Stimulated activated naive B cell treated with anti-CD40 and anti-IgM and Interleukin-4, amounts not matched to agents 10 μg/mL and 1 μg/mL and 100 μg/mL, for 72 hours (primary cell): ENCODE data around the gene KCNQ2.
A peak's percentile ranks its signal among the peaks of the same experiment; 100 is the strongest.

ENCODE experiments used
- ATAC-seq, 2 donors: fragments of 150-1000 bp; cut with Tn5 transposase; replicated peaks; 2 replicates each; pipeline ENCODE4 v1.10.0; 2021; ENCODE audit warnings: moderate library complexity in 1 of 2
- DNase-seq: peaks from one replicate; pipeline ENCODE4 v3.0.0; 2021
- H3K27ac Mint-ChIP-seq: one replicate; pipeline ENCODE4 v1.8.0; 2022; ENCODE audit warnings: mild to moderate bottlenecking, mixed read lengths
- H3K27me3 Mint-ChIP-seq, 2 donors: one replicate each; pipeline ENCODE4 v1.8.0; 2022; ENCODE audit warnings: mixed read lengths in 2 of 2
- H3K36me3 Mint-ChIP-seq, 2 donors: one replicate each; pipeline ENCODE4 v1.8.0; 2022; ENCODE audit warnings: mixed read lengths in 2 of 2, mild to moderate bottlenecking in 1 of 2
- H3K4me1 Mint-ChIP-seq, 2 donors: one replicate each; pipeline ENCODE4 v1.8.0; 2022; ENCODE audit warnings: mixed read lengths in 2 of 2, mild to moderate bottlenecking in 1 of 2
- H3K4me3 Mint-ChIP-seq, 2 donors: one replicate each; pipeline ENCODE4 v1.8.0; 2022; ENCODE audit warnings: mild to moderate bottlenecking in 2 of 2, mixed read lengths in 2 of 2, moderate library complexity in 1 of 2
- H3K9me3 Mint-ChIP-seq, 2 donors: one replicate each; pipeline ENCODE4 v1.8.0; 2022; ENCODE audit warnings: mixed read lengths in 2 of 2, mild to moderate bottlenecking in 1 of 2

Gene KCNQ2

DNA sequence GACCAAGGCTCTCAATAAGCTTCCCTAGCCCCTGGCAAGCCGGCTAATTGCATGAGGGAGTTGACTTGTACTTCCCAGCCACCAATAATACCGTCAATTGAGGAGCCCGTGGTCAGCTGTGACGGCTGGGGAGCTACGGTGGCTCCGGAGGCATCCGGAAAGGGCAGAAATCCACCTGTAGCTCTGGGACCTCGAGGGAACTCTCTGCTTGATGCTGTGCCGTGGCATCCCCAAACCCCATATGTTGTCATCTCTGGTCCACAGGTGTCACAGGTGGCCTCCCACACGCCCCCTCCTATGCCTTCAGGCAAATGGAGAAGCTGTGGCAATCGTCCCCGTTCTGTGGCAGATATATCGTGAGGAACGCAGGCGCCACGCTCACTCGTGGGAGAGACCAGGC, 5.5 kb upstream of the KCNQ2 start:
- ATAC-seq (no peak), DNase-seq (no peak)
- Mint-ChIP-seq H3K36me3 (no peaks in the 10 kb centered on the region), H3K27me3 (peaks cover 74 to 88% of the 10 kb centered on the region in 2 donors), H3K27ac (no peak overlapping the region), H3K4me3 (no peak overlapping the region), H3K9me3 (no peaks in the 10 kb centered on the region), H3K4me1 (peaks cover 15 to 17% of the 10 kb centered on the region in 2 donors)

DNA sequence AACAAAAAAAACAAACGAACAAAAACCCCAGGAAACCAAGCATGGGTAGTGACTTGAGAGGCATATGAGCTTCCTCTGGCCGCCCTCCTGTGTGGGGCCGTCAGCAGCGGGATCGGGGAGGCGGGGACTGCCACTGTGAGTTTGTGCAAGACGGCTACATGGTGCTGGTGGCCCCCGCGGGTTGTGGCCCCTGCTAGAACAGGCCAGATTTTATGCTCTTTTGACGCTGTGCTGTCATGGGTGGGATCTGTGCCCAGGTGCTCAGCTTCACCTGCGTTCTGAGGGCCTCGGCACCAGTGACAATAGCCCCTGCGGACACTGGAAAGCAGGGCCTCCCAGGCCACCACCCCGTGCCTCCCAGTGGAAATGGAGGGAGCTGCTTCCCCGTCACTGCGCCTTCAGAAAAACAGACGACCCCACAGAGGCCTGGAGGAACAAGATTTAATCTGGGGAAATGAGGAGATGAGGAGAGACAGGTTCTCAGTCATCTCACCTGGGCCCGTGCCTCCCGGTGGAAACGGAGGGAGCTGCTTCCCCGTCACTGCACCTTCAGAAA, 4.7 kb upstream of the KCNQ2 start:
- peaks cover 66 to 81% of the 10 kb centered on the region in 2 donors for H3K27me3 Mint-ChIP-seq
- peaks cover 12 to 17% of the 10 kb centered on the region in 2 donors for H3K4me1 Mint-ChIP-seq
- ATAC-seq, result no peak
- no peak for DNase-seq
- H3K36me3 Mint-ChIP-seq, result no peaks in the 10 kb centered on the region
- no peaks in the 10 kb centered on the region for H3K9me3 Mint-ChIP-seq
- no peak overlapping the region for H3K27ac Mint-ChIP-seq
- H3K4me3 Mint-ChIP-seq, result no peak overlapping the region

DNA sequence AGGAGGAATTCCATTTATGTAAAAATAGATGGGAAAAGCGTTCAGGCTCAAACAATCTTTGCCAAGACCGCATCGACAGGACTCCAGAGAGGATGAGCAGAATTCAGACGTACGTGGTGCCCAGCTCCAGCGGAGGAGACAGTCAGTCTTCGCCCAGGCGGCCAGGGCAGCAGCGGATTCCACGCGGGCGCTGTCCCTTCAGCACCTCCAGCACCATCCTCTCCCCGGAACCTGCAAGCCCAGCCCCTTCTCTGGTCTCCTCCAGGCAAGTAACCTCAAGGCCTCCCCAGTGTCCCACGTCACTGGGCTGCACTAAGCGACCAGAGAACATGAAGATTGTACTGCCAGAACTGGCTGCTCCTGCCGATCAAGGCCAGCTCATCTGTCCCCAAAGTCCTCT, 2.8 kb upstream of the KCNQ2 start:
- no peak overlapping the region for H3K4me3 Mint-ChIP-seq
- DNase-seq (no peak), ATAC-seq (peak; percentile 28 to 55)
- peaks cover 15 to 17% of the 10 kb centered on the region in 2 donors for H3K4me1 Mint-ChIP-seq
- H3K27me3 Mint-ChIP-seq, result peaks cover 68 to 82% of the 10 kb centered on the region in 2 donors
- no peaks in the 10 kb centered on the region for H3K9me3 Mint-ChIP-seq
- no peaks in the 10 kb centered on the region for H3K36me3 Mint-ChIP-seq
- peak overlapping the region; percentile 62 for H3K27ac Mint-ChIP-seq

DNA sequence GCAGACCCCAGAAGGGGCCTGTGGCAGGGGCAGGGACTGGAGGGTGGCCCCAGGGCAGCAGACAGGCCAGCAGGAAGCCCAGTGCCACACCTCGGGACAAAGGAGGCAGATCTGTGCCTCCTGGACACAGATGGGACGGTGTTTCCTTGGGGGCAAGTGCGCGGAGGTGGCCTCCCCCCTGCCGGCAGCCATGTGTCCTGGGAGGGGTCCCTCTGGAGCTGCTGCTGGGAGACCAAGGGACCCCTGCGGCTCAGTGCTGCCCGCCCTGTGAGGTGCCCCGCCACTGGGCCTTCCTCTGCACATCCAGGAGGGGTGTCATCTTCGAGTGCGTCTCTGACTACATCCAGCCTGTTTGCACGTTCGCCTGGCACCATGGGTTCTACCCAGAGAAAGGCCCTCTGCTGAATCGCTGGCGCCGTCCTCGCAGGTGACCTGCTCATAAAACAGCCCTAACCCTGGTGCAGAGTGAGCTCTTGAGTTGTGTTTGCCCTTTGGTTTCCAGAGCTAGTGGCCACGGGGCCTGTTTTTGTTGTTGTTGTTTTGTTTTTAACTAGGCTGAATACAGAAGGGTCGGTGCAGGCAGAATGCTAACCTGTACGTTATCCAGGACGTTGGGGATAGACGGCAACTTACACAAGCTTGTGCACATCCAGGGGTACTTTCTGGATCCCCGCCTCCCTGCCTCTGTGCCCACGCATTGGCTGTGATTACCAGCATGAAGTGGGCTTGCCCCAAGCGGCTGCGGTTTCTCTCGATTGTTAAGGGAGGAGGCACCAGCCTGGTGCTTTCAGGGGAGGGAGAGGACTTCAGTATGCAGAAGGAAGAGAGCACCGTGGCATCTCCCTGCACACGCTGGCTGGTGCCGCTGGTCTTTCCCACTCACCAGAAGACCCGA, 1.3 kb upstream of the KCNQ2 start:
- Mint-ChIP-seq H3K4me3 (peak overlapping the region in 1 of 2 donors; percentile 28), H3K9me3 (no peaks in the 10 kb centered on the region), H3K27ac (no peak overlapping the region), H3K36me3 (no peaks in the 10 kb centered on the region), H3K4me1 (peaks cover 15 to 17% of the 10 kb centered on the region in 2 donors), H3K27me3 (peaks cover 63 to 82% of the 10 kb centered on the region in 2 donors)
- peak; percentile 51 to 69 for ATAC-seq
- peak; percentile 21 for DNase-seq

DNA sequence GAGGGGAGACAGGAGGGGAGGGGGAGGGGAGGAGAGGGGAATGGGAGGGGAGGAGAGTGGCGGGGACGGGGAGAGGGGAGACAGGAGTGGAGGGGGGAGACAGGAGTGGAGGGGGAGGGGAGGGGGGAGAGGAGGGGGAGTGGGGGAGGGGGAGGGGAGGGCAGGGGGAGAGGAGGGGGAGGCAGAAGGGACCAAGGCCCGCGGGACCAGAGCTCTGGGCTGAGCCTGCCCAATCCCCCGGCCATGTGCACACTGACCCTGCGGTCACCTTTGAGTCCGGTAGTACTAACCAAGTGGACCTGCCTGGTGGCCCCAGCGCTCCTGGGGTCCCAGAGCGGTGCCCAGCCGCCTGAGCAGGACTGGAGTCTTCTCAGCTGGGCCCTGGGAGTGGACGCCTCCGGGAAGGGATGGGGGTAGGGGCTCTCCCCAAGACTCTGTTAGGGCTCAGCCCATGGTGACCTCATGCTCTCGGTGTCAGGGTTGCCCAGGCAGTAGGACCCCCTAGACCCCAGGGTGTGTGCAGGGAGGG, 471 bp upstream of the KCNQ2 start:
- peaks cover 15 to 17% of the 10 kb centered on the region in 2 donors for H3K4me1 Mint-ChIP-seq
- ATAC-seq, result no peak

DNA sequence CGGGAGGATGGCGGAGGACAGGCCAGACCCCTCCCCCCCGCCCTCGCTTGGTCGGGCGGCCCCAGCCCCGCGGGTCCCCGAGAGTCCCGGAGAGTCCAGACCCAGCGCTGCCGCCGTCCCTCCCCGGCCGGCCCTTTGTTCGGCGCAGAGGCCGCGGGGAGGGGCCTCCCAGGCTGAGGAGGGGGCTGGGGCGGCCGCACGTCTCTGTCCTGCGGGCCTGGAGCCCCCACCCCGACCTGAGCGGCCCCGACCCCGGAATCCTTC, 806 bp downstream of the KCNQ2 start:
- H3K27me3 Mint-ChIP-seq, result peaks cover 52 to 78% of the 10 kb centered on the region in 2 donors
- H3K36me3 Mint-ChIP-seq, result no peaks in the 10 kb centered on the region
- no peak overlapping the region for H3K4me3 Mint-ChIP-seq
- H3K27ac Mint-ChIP-seq, result no peak overlapping the region
- ATAC-seq, result no peak
- no peak for DNase-seq
- peaks cover 15 to 17% of the 10 kb centered on the region in 2 donors for H3K4me1 Mint-ChIP-seq
- no peaks in the 10 kb centered on the region for H3K9me3 Mint-ChIP-seq

More for the DNA sequence above, 471 bp upstream of the KCNQ2 start:
- Mint-ChIP-seq H3K36me3 (no peaks in the 10 kb centered on the region), H3K27ac (no peak overlapping the region), H3K27me3 (peaks cover 60 to 82% of the 10 kb centered on the region in 2 donors), H3K4me3 (no peak overlapping the region), H3K9me3 (no peaks in the 10 kb centered on the region)
- no peak for DNase-seq

DNA sequence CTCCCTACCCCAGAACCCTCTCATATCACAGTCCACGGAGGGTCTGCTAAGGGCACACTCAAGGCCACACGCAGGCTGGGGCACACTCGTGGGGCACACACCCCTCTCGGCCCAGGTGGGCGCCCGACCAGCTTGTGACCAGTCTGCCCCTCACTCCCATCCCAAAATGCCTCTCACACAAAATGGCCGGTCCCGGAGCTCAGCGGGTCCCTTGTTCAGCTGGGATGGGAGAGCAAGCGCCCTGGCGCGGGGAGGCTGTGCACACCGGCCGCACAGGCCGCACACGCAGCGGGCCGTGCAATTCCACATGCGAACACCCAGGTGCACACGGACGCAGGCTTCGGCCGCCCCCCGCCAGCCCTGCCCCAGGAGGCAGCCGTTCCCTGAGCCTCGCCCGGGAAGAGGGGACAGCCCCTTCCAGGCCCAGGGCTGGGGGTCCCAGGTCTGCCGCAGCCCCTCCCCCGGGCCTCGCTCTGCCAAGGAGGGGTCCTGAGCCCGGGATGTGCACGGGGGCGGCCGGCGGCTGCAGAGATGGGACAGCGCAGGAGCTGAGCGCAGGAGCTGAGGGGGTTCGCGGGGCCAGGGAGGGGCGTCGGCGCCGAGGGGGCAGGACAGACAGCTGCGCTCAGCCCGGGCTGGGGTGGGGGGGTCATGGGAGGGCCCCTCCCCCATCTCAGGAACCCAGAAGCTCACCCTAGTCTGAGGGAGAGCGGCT, 1.3 kb downstream of the KCNQ2 start:
- Mint-ChIP-seq H3K36me3 (no peaks in the 10 kb centered on the region), H3K4me3 (peak overlapping the region in 1 of 2 donors; percentile 37), H3K9me3 (no peaks in the 10 kb centered on the region), H3K27me3 (peaks cover 51 to 78% of the 10 kb centered on the region in 2 donors), H3K27ac (no peak overlapping the region), H3K4me1 (peaks cover 15 to 17% of the 10 kb centered on the region in 2 donors)
- ATAC-seq (no peak), DNase-seq (no peak)

DNA sequence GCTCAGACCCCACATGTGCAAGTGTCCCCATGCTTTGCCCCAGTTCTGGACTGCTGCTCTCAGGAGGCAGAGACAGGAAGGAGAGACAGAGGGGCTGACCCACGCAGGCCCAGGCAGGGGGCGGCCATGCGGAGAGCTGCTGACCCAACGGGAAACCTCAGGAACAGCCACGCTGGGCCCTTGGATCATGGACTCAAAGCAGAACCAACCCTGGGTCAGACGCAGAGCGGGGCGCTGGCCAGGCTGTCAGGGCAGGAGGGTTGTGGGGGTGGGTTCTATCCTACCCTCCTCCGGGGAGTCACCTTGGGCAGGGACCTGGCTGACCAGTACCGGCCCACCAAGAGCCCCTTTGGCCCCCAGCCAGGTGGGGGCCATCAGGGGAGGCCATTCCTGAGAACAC, 2.0 kb downstream of the KCNQ2 start:
- H3K4me3 Mint-ChIP-seq, result no peak overlapping the region
- no peaks in the 10 kb centered on the region for H3K36me3 Mint-ChIP-seq
- H3K27ac Mint-ChIP-seq, result no peak overlapping the region
- no peaks in the 10 kb centered on the region for H3K9me3 Mint-ChIP-seq
- no peak for DNase-seq
- H3K4me1 Mint-ChIP-seq, result peaks cover 15 to 17% of the 10 kb centered on the region in 2 donors
- peaks cover 45 to 78% of the 10 kb centered on the region in 2 donors for H3K27me3 Mint-ChIP-seq
- ATAC-seq, result no peak

DNA sequence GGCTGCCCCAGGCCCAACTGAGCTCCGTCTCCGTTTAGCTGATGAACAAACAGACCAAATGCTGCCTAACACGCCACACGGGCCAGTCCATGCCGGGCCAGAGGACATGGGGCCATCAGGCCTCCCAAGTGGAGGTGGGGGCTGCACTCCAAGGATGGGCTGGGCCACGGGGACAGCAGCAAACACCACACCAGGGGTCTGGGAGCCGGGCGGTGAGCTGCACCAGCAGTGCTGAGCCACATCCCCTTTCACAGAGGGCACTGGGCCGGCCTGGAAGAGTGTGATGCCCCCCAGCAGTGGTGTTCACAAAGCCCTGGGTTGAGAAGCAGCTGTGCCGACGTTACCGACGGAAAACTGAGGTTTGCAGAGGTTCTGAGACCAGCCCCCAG, 2.7 kb downstream of the KCNQ2 start:
- H3K4me3 Mint-ChIP-seq, result no peak overlapping the region

DNA sequence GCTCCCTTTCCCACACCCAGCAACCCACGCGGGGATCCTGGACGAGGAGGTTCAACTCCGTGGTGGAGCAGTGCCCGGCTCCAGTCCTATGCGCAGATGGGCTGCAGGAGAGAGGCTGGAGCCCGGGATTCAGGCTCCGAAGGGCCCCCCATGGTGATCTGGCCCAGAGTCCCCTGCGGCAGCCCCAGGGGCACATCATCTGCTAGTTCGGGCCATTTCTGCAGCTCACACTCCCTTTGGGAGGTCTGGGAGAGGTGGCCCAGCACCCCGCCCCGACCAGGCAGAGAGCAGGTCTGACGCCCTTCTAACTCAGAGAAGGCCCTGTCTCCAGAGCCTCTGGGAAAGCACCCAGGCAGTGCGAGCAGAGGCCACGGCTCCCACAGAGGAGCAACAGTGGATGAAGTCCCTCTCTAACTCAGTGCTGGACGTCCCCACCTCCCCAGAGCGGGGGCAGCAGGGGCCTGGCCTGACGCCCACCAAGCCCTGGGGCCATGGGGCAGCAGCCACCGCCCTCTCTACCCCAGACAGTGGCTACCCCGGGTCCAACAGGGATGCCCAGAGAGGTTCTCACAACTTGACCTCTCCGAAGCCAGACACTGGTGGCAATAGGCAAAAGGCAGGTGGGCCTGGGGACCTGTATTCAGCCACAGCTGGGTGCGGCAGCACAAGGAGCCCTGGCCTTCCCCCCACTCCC, 3.3 kb downstream of the KCNQ2 start:
- ATAC-seq (no peak), DNase-seq (no peak)
- Mint-ChIP-seq H3K27ac (no peak overlapping the region), H3K27me3 (peaks cover 46 to 78% of the 10 kb centered on the region in 2 donors), H3K36me3 (no peaks in the 10 kb centered on the region), H3K4me3 (no peak overlapping the region), H3K9me3 (no peaks in the 10 kb centered on the region), H3K4me1 (peaks cover 6 to 12% of the 10 kb centered on the region in 2 donors)

More for the DNA sequence above, 2.7 kb downstream of the KCNQ2 start:
- Mint-ChIP-seq H3K27me3 (peaks cover 46 to 78% of the 10 kb centered on the region in 2 donors), H3K4me1 (peaks cover 11 to 15% of the 10 kb centered on the region in 2 donors), H3K9me3 (no peaks in the 10 kb centered on the region), H3K27ac (no peak overlapping the region), H3K36me3 (no peaks in the 10 kb centered on the region)
- no peak for ATAC-seq
- DNase-seq, result no peak

DNA sequence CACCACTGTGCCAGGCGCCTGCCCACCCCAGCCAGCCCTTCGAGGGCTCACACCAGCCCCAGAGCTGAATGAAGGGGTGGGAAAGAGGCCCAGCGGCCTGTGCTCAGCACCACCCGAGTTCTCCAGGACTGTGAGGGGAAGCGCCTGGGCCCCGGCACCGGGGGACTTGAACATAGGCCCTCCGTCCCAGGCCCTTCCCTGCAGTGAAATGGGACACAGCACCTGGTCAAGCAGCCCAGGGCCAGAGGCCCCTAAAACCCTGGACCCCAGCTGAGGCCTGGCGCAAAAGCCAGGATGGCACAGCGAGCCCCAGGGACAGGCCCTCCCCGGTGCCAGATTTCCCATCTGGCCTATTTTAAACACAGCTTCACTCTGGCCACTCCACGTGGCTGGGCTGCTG, 4.0 kb downstream of the KCNQ2 start:
- Mint-ChIP-seq H3K27ac (no peak overlapping the region), H3K36me3 (no peaks in the 10 kb centered on the region), H3K4me1 (peaks cover 0 to 6% of the 10 kb centered on the region in 2 donors), H3K9me3 (no peaks in the 10 kb centered on the region), H3K27me3 (peaks cover 45 to 78% of the 10 kb centered on the region in 2 donors), H3K4me3 (no peak overlapping the region)
- no peak for DNase-seq
- ATAC-seq, result no peak

DNA sequence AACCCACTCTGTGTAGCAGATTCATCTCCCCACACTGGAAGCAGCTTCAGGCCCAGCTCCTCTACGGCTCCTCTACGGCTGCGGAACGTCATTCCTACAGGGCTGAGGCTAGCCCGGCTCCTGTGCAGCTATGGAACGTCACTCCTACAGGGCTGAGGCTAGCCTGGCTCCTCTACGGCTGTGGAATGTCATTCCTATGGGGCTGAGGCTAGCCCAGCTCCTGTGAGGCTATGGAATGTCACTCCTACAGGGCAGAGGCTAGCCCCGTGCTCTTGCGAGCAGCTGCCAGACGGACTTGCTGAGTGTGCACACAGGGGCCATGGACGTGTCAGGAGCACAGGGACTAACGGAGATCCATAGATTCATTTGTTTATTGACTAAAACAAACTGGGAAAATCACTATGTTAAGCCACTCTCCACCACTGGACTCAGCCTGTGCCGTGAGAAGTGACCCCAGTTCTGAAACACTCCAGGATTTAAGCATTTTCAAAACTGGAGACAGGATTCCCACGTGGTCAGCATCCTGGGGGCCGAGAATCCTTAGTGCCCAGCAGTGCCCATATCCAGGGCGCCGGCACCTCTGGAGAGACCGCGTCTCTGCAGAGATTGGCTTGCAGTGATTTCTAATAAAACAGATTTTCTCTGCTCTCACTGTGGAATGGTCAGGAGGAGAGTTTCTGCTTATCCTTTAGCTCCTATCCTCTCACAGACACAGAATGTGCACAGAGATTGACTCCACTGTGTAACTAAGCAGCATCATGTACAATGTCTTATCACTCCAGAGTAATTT, 5.0 kb downstream of the KCNQ2 start:
- Mint-ChIP-seq H3K36me3 (no peaks in the 10 kb centered on the region), H3K9me3 (no peaks in the 10 kb centered on the region), H3K27me3 (peaks cover 50 to 80% of the 10 kb centered on the region in 2 donors)

DNA sequence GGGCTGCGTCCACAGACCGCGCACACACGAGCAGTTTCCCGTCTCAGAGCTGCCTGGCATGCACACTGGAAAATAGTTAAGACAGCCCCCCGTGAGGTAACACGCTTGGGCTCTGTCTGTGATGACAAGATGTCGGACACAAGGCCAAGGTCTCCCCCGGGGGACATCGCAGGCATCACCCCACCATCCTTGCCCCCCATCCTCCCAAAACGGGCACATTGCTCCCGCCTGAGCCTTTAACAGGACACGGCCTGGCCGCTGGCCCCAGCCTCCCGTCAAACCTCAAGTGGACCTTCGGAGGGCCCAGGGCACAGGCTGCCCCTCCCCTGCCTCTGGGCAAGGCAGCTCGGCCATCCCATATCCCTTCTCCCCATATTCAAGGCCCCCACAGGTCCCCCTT, 5.6 kb downstream of the KCNQ2 start:
- ATAC-seq (no peak), DNase-seq (no peak)
- H3K4me1 Mint-ChIP-seq, result peaks cover 0 to 3% of the 10 kb centered on the region in 2 donors
- no peaks in the 10 kb centered on the region for H3K9me3 Mint-ChIP-seq
- no peaks in the 10 kb centered on the region for H3K36me3 Mint-ChIP-seq
- no peak overlapping the region for H3K27ac Mint-ChIP-seq
- no peak overlapping the region for H3K4me3 Mint-ChIP-seq
- peaks cover 51 to 84% of the 10 kb centered on the region in 2 donors for H3K27me3 Mint-ChIP-seq

More for the DNA sequence above, 5.0 kb downstream of the KCNQ2 start:
- ATAC-seq (no peak), DNase-seq (no peak)
- Mint-ChIP-seq H3K4me1 (peaks cover 0 to 3% of the 10 kb centered on the region in 2 donors), H3K27ac (no peak overlapping the region), H3K4me3 (no peak overlapping the region)
